ENCODE results near the gene PTPRG. TPM values are rescaled to one million over a fixed set of nuclear protein-coding genes. Genes with fewer than 3 reads are reported as not detected.
A peak's percentile ranks its signal among the peaks of the same experiment; 100 is the strongest.

PTPRG gene
- total and polyA plus RNA-seq, 10 of the 15 experiments (the other 5 are each of a cell fraction or from before 2014, with no cell fraction given), result 0.29 to 20.7 (median 1.4) TPM

- H2AFZ ChIP-seq (ENCODE audit: control insufficient read depth, low read depth, low read length), result no peak overlapping the region
- BruUV-seq (replicated peaks), result no TSS peak
- in situ Hi-C loops (cut with MboI) (no loop called here), intact Hi-C loops (cut with micrococcal nuclease; ENCODE audit: unreplicated experiment) (no loop called here)
- H3K27me3 ChIP-seq (replicated peaks in 1 of 2; ENCODE audit: control insufficient read depth in 2 of 2, insufficient read depth in 2 of 2, low read length in 1 of 2), result no peaks in the 10 kb centered on the region
- FAIRE-seq (no peak), ATAC-seq (peak; percentile 72), DNase-seq (ENCODE audit: low read depth, low spot score) (no peak)
- H3K79me2 ChIP-seq (ENCODE audit: control insufficient read depth, insufficient read depth, low read length), result no peaks in the 10 kb centered on the region
- H4K20me1 ChIP-seq (ENCODE audit: control insufficient read depth, insufficient read depth), result no peaks in the 10 kb centered on the region
- 14% methylated on average over 60 of the region's 60 CpGs for WGBS (ENCODE audit: insufficient coverage, insufficient replicate concordance, low lambda C conversion rate, missing lambda C conversion rate)
- ChIA-PET POLR2A (no interaction called here), RAD21 (ENCODE audit: unreplicated experiment) (interaction anchor here (1.2 kb wide), 1 partner anchor 8 kb away, joined by 3 read pairs; no protein-coding TSS in a partner anchor), SMC1A (ENCODE audit: uncharacterized antibody, unreplicated experiment) (interaction anchor here (1.0 to 1.8 kb wide), 2 partner anchors 12 to 113 kb away, joined by 3 to 6 read pairs; no protein-coding TSS in a partner anchor), CTCF (interaction anchor here (1.2 kb wide), 1 partner anchor 118 kb away, joined by 4 read pairs; no protein-coding TSS in a partner anchor)
- H3K9me3 ChIP-seq (replicated peaks; ENCODE audit: control insufficient read depth, insufficient read depth, low read length), result no peaks in the 10 kb centered on the region; the same call in 2 of the 3 replicates
- TF ChIP-seq ATF7 (IDR thresholded peaks at IDR 0.05; ENCODE audit: low read depth) (peak; percentile 19; the same call in 1 of the 2 replicates), NRF1 (conservative IDR thresholded peaks at IDR 0.05; ENCODE audit: low read depth, low read length) (no peak), CEBPB (IDR thresholded peaks at IDR 0.05; ENCODE audit: borderline replicate concordance in 1 of 2, low read depth in 2 of 2, low read length in 2 of 2) (no peak), REST (IDR thresholded peaks at IDR 0.05; ENCODE audit: low read depth, low read length) (peak; percentile 85), IKZF1 (conservative IDR thresholded peaks at IDR 0.05) (no peak), CHD2 (IDR thresholded peaks at IDR 0.05; ENCODE audit: borderline replicate concordance, low read depth, low read length) (no peak), HSF1 (IDR thresholded peaks at IDR 0.05; ENCODE audit: low read depth, low read length) (no peak), NFXL1 (IDR thresholded peaks at IDR 0.05; ENCODE audit: borderline replicate concordance) (no peak)
- no peak overlapping the region for H3K4me3 ChIP-seq
- no peaks in the 10 kb centered on the region for H3K4me1 ChIP-seq (ENCODE audit: control insufficient read depth, insufficient read depth, low read length)
- H3K36me3 ChIP-seq (ENCODE audit: control insufficient read depth in 2 of 2, insufficient read depth in 2 of 2, low read length in 1 of 2), result no peaks in the 10 kb centered on the region
- no peak overlapping the region for H3K9ac ChIP-seq (ENCODE audit: control insufficient read depth, insufficient read depth, low read length)
- H3K4me2 ChIP-seq (ENCODE audit: control insufficient read depth, insufficient read depth), result no peak overlapping the region
- H3K27ac ChIP-seq (ENCODE audit: control insufficient read depth, insufficient read depth), result no peak overlapping the region
Measured at GRCh38 chr3:62318752-62319569, 757.6 kb downstream of the PTPRG start.
